GM12864 (cell line): ENCODE results near the gene MYL6B.

Experiments used
- DNase-seq: peaks from one replicate; pipeline ENCODE4 v3.0.0-alpha.2; 2011; ENCODE audit warnings: low read depth
- H3K4me3 ChIP-seq: 2 replicates; pipeline ENCODE4 v1.5.1; 2011; ENCODE audit warnings: mild to moderate bottlenecking, low read depth, low read length, control low read depth
- TF ChIP-seq, protein P1 (sequence below): IDR thresholded peaks from 2 replicates; pipeline ENCODE4 v1.5.1; 2011; ENCODE audit warnings: low read depth, mild to moderate bottlenecking, moderate library complexity, low read length, control low read depth, inconsistent platforms; ENCODE audit errors: missing control alignments

MYL6B gene

DNA sequence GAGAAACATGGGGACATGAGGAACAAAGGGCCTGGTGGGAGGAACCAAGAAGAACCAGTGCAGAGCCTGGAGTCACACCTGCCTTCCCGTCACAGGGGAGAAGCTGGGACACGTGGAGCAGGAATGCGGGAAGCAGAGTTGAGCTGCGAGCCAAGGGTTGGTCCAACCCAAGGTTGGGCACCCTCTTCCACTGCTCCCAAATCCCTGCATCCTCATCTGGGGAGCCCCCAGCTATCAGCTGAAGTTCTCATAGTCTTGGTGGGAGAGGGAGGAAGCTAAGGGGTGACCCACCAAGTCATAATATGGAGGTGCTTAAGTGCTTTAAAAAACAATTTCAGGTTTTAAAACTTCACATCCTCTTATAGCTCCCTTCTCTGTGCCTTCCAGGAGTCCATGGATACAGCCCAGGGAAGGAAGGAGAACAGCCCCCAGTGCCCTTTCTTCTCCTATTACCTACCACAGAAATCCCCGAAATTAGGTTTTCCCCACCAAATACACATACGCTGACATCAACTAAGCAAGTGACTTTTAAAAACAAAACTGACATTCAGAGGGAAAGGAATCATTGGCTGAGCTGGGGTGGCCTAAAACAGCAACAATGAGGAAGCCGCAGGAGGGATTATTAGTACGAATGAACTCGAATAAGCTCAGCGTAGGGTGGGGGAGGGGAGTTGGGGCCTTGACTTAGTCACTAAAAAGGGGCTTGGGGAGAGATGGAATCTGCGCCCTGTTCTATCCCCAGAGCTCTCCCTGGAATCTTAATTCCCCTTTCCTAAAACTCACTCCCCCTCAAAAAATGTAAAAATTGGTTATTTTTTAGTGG is 10.3 kb downstream of the MYL6B start:
- DNase-seq: no peak
- no peak overlapping the region for H3K4me3 ChIP-seq

DNA sequence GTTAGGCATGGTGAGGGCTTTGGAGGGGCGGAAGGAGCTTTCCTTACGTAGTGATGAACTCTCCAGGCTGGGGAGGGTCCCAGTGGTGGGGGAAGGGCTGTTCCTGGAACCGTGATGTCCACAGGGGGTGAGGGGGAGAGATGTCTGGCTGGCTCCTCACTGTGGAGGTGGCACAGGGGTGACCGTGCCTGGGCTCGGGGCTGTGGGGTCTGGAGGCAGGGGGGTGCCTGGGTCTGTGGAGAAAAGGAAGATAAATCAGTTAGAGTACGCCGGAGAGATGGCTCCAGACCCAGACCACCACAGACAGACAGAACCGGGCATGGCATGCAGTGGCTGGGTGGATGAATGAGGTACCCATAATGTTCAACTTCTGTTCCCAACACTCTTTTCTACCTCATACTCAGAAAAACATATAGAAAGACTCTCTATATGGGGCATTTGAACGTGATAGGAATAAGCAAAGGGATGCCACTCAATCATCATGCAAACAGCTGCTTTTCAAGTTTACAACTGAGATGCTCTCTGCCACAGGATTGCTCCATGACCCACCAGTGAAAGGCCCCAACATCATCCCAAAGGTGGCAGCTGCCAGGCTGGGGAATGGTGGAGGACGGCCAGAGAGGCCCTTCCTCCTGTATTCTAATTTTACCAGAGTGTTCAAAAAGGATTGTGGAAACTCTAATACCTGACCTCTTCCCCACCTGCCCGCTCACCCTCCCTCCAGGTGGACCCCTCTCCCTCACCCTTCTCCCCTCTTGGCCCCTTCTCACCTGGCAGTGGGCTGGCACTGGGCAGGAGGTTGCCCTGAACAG is 11.4 kb downstream of the MYL6B start:
- no peak overlapping the region for H3K4me3 ChIP-seq
- TF ChIP-seq, protein P1, sequence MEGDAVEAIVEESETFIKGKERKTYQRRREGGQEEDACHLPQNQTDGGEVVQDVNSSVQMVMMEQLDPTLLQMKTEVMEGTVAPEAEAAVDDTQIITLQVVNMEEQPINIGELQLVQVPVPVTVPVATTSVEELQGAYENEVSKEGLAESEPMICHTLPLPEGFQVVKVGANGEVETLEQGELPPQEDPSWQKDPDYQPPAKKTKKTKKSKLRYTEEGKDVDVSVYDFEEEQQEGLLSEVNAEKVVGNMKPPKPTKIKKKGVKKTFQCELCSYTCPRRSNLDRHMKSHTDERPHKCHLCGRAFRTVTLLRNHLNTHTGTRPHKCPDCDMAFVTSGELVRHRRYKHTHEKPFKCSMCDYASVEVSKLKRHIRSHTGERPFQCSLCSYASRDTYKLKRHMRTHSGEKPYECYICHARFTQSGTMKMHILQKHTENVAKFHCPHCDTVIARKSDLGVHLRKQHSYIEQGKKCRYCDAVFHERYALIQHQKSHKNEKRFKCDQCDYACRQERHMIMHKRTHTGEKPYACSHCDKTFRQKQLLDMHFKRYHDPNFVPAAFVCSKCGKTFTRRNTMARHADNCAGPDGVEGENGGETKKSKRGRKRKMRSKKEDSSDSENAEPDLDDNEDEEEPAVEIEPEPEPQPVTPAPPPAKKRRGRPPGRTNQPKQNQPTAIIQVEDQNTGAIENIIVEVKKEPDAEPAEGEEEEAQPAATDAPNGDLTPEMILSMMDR: no peak
- no peak for DNase-seq

More for the DNA sequence above, 10.3 kb downstream of the MYL6B start:
- TF ChIP-seq, protein P1: no peak

DNA sequence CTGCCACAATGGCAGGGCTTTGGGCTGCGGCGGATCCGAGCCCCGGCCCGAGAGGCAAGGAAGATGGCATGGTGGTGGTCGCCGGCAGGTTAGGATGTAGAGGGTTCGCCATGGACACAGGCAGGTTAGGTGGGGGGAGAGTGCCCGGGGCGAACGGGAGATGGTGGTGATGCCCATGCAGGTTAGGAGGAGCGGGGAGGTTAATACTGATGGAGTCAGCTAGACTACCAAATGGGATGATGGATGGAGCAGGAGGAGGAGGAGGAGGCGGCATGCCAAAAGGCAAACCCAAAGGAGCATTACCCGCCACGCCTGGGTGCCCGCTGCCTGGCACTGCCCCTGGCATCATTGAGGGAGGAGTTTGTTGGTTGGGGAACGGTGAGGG is 11.9 kb downstream of the MYL6B start:
- TF ChIP-seq, protein P1: no peak
- no peak for DNase-seq
- H3K4me3 ChIP-seq: no peak overlapping the region

DNA sequence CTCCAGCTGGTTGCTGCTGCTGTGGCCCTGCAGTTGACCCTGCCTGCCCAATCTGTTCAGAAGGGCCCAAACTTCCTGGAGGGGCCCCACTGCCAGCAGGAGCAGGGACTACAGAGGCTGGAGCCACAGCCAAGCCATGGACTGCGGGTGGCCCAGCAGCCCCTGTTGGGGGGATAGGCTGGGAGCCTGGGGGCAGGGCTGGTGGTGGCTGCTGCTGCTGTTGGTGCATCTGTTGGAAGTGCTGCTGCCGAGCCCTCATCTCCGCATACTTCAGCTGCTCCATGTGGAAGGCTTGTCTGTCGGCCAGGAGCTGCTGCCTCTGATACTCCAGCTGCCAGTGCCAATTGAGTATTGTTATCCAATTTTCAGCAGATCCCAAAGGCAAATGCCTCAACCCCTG is 13.0 kb downstream of the MYL6B start:
- TF ChIP-seq, protein P1: no peak
- DNase-seq: no peak
- H3K4me3 ChIP-seq: no peak overlapping the region

DNA sequence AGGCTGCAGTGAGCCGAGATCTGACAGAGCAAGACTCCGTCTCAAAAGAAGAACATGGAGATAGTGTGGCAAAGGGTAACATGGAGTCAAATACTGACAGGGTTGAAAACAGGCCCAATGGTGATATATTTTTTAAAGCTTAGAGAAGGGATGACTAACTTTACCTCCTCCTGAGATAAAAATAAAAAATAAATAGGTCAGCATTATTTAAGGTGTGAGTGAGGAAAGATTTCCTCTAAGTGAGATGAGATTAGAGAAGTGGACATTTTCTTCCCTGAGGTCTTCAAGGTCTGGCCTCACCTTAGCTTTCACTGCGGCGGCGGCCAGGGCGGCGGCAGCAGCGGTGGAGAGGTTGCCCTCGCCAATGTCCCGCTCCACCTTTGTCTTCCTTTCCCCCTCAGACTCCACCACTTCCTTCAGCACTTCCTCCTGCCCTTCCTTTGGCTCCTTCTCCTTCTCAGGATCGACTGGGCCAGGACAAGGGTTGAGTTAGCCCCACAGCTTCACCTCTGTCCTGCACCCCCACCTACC is 16.9 kb downstream of the MYL6B start:
- H3K4me3 ChIP-seq: no peak overlapping the region
- TF ChIP-seq, protein P1: no peak
- no peak for DNase-seq

DNA sequence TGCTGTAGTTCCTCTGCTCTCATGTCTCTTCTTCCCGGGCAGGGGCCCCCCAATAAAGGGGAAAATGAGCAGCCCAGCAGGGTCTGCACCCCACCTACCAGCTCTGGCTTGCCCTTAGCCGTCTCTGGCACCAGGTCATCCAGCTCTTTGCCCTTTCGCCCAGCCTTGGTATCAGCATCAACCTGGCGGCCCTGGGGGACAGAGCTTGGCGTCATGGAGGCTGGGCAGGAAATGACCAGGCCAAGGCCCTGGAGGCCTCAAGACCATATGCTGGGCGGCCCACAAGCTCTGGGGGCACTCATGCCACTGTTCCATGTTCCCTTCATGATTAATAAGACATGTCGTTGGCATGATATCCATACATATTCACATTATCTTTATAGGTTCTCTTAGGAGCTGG is 20.5 kb downstream of the MYL6B start:
- TF ChIP-seq, protein P1: no peak
- DNase-seq: no peak
- H3K4me3 ChIP-seq: no peak overlapping the region
